Fibroblast of pulmonary artery (primary cell): ENCODE measurements around the gene CHRNA10.

Experiments
- DNase-seq: peaks from one replicate; pipeline ENCODE4 v3.0.0-alpha.2; 2010; ENCODE audit warnings: low read depth
- H3K4me3 ChIP-seq: replicated peaks from 2 replicates; pipeline ENCODE4 v1.5.1; 2011; ENCODE audit warnings: low read depth, mild to moderate bottlenecking, control low read depth, low read length, moderate library complexity
- CTCF ChIP-seq: IDR thresholded peaks from 2 replicates; pipeline ENCODE4 v1.5.1; 2011; ENCODE audit warnings: mild to moderate bottlenecking, control low read depth, low read length, inconsistent platforms; ENCODE audit errors: missing control alignments

The CHRNA10 gene

GRCh38 chr11:3641191-3641590, 30.0 kb downstream of the CHRNA10 start:
- DNase-seq: no peak
- TF ChIP-seq CTCF: no peak
- H3K4me3 ChIP-seq: no peak overlapping the region

GRCh38 chr11:3639841-3640240, 31.3 kb downstream of the CHRNA10 start:
- no peak overlapping the region for H3K4me3 ChIP-seq
- TF ChIP-seq CTCF: no peak
- no peak for DNase-seq

GRCh38 chr11:3638513-3638912, 32.7 kb downstream of the CHRNA10 start:
- no peak overlapping the region for H3K4me3 ChIP-seq
- TF ChIP-seq CTCF: no peak
- no peak for DNase-seq

GRCh38 chr11:3637201-3637600, 34.0 kb downstream of the CHRNA10 start:
- no peak for DNase-seq
- no peak overlapping the region for H3K4me3 ChIP-seq
- TF ChIP-seq CTCF: no peak

GRCh38 chr11:3635641-3636375, 35.4 kb downstream of the CHRNA10 start:
- TF ChIP-seq CTCF: no peak
- no peak overlapping the region for H3K4me3 ChIP-seq
- no peak for DNase-seq

GRCh38 chr11:3632070-3632660, 39.0 kb downstream of the CHRNA10 start:
- TF ChIP-seq CTCF: no peak
- no peak for DNase-seq
- H3K4me3 ChIP-seq: no peak overlapping the region

GRCh38 chr11:3631331-3631730, 39.9 kb downstream of the CHRNA10 start:
- H3K4me3 ChIP-seq: no peak overlapping the region
- DNase-seq: no peak
- no peak for TF ChIP-seq CTCF
